HepG2 (cell line): ENCODE results near the gene TMEM8B. TPM values are rescaled to one million over a fixed set of nuclear protein-coding genes. Genes with fewer than 3 reads are reported as not detected.

Experiments
- BATF2 ChIP-seq: sonication (generic); formaldehyde crosslinking; IDR thresholded peaks from 2 replicates; pipeline ENCODE4 v1.8.0; 2022; ENCODE audit warnings: mild to moderate bottlenecking, missing genetic modification reagents, moderate library complexity
- HNF1A ChIP-seq, 2 experiments: sonication (generic) in 1 of 2; formaldehyde crosslinking in 1 of 2; IDR thresholded peaks; 2 replicates each; pipeline versions ENCODE4 v1.4.0 to v1.6.1; 2016 to 2020; ENCODE audit warnings: borderline replicate concordance in 1 of 2, low read depth in 1 of 2, mild to moderate bottlenecking in 1 of 2, missing genetic modification reagents in 1 of 2
- KDM1A ChIP-seq: IDR thresholded peaks from 2 replicates; pipeline ENCODE4 v1.6.1; 2016; ENCODE audit warnings: missing compliant biosample characterization
- KDM5A ChIP-seq: fragments of 200-600 bp; sonication (generic); IDR thresholded peaks from 2 replicates; pipeline ENCODE4 v1.7.0; 2018; ENCODE audit warnings: antibody characterized with exemption, mild to moderate bottlenecking, low read length, borderline replicate concordance
- NFIB ChIP-seq: sonication (generic); formaldehyde crosslinking; IDR thresholded peaks from 2 replicates; pipeline ENCODE4 v1.9.0; 2021; ENCODE audit warnings: missing genetic modification reagents, mild to moderate bottlenecking, borderline replicate concordance
- PAX8 ChIP-seq: sonication (generic); formaldehyde crosslinking; IDR thresholded peaks from 2 replicates; pipeline ENCODE4 v1.8.0; 2022; ENCODE audit warnings: mild to moderate bottlenecking, missing genetic modification reagents, borderline replicate concordance
- REPIN1 ChIP-seq: sonication (generic); formaldehyde crosslinking; IDR thresholded peaks from 2 replicates; pipeline ENCODE4 v1.8.0; 2022; ENCODE audit warnings: missing genetic modification reagents, low read depth, mild to moderate bottlenecking, borderline replicate concordance
- RFX5 ChIP-seq: IDR thresholded peaks from 2 replicates; pipeline ENCODE4 v1.6.1; 2011; ENCODE audit warnings: low read depth, low read length, improper control_type of control experiment
- SALL2 ChIP-seq: sonication (generic); formaldehyde crosslinking; IDR thresholded peaks from 2 replicates; pipeline ENCODE4 v1.8.1; 2023; ENCODE audit warnings: mild to moderate bottlenecking, missing genetic modification reagents, inconsistent platforms
- STAG1 ChIP-seq: sonication (generic); formaldehyde crosslinking; IDR thresholded peaks from 2 replicates; pipeline ENCODE4 v1.4.0; 2020; ENCODE audit warnings: missing genetic modification reagents
- TMF1 ChIP-seq: sonication (generic); formaldehyde crosslinking; IDR thresholded peaks from 2 replicates; pipeline ENCODE4 v1.8.1; 2022; ENCODE audit warnings: low read depth, missing genetic modification reagents
- TOPORS ChIP-seq: sonication (generic); formaldehyde crosslinking; IDR thresholded peaks from 2 replicates; pipeline ENCODE4 v1.8.0; 2023; ENCODE audit warnings: mild to moderate bottlenecking, missing genetic modification reagents
- ZNF280B ChIP-seq: sonication (generic); formaldehyde crosslinking; IDR thresholded peaks from 2 replicates; pipeline ENCODE4 v1.5.0; 2020; ENCODE audit warnings: missing genetic modification reagents, mild to moderate bottlenecking, borderline replicate concordance
- ZNF501 ChIP-seq: sonication (generic); formaldehyde crosslinking; IDR thresholded peaks from 2 replicates; pipeline ENCODE4 v1.5.1; 2020; ENCODE audit warnings: mild to moderate bottlenecking, moderate library complexity, missing genetic modification reagents
- ZNF660 ChIP-seq: sonication (generic); formaldehyde crosslinking; IDR thresholded peaks from 2 replicates; pipeline ENCODE4 v1.5.1; 2020; ENCODE audit warnings: mild to moderate bottlenecking, low read depth, missing genetic modification reagents, borderline replicate concordance
- ZNF678 ChIP-seq: sonication (generic); formaldehyde crosslinking; IDR thresholded peaks from 2 replicates; pipeline ENCODE4 v1.4.0; 2020; ENCODE audit warnings: mild to moderate bottlenecking, missing genetic modification reagents
- ZSCAN21 ChIP-seq: sonication (generic); formaldehyde crosslinking; IDR thresholded peaks from 2 replicates; pipeline ENCODE4 v1.8.0; 2022; ENCODE audit warnings: mild to moderate bottlenecking, missing genetic modification reagents, moderate library complexity, borderline replicate concordance
- polyA plus RNA-seq, 8 experiments: library from polyadenylated mRNA; depleted of rRNA in 3 of 8; stranded (reverse) in 7 of 8; unstranded in 1 of 8; fragments of >200 nt; fragmentation: Illumina TruSeq in 4 of 8; extraction: Trizol in 4 of 8; gene quantifications; 2 replicates each; pipeline versions ENCODE4 v1.2.1 to v1.2.3, GENCODE V29; 2011 to 2016; ENCODE audit warnings: low read depth in 4 of 8, missing spikeins in 1 of 8, mixed read lengths in 1 of 8; ENCODE audit not compliant: insufficient read depth in 1 of 8
- total RNA-seq, 5 experiments: library from RNA; depleted of rRNA; stranded (reverse); fragments of >200 nt; fragmentation: Illumina TruSeq; extraction: Trizol; gene quantifications; 2 replicates each; pipeline ENCODE4 v1.2.3, GENCODE V29; 2016; ENCODE audit warnings: low read depth in 1 of 5
- TF ChIP-seq, protein P1 (sequence below): IDR thresholded peaks from 2 replicates; pipeline ENCODE4 v1.6.1; 2012; ENCODE audit warnings: low read depth, low read length, improper control_type of control experiment
- TF ChIP-seq, protein P2 (sequence below): sonication (generic); formaldehyde crosslinking; IDR thresholded peaks from 2 replicates; pipeline ENCODE4 v1.4.0; 2020; ENCODE audit warnings: missing genetic modification reagents, borderline replicate concordance

TMEM8B gene
- total and polyA plus RNA-seq, 2 of the 13 experiments (the other 11 are each of a cell fraction or from before 2014, with no cell fraction given): 2.1 to 2.7 TPM

- TF ChIP-seq HNF1A (IDR thresholded peaks at IDR 0.05; ENCODE audit: low read depth): no peak
- 0 out of 2 replicates have a peak, but pooled peaks have one; percentile 9 for TF ChIP-seq HNF1A (CRISPR knock-in tag; IDR thresholded peaks at IDR 0.05; ENCODE audit: borderline replicate concordance)
- TF ChIP-seq, protein P1, sequence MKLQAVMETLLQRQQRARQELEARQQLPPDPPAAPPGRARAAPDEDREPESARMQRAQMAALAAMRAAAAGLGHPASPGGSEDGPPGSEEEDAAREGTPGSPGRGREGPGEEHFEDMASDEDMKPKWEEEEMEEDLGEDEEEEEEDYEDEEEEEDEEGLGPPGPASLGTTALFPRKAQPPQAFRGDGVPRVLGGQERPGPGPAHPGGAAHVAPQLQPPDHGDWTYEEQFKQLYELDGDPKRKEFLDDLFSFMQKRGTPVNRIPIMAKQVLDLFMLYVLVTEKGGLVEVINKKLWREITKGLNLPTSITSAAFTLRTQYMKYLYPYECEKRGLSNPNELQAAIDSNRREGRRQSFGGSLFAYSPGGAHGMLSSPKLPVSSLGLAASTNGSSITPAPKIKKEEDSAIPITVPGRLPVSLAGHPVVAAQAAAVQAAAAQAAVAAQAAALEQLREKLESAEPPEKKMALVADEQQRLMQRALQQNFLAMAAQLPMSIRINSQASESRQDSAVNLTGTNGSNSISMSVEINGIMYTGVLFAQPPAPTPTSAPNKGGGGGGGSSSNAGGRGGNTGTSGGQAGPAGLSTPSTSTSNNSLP: no peak
- TF ChIP-seq REPIN1 (CRISPR knock-in tag): no peak
- TF ChIP-seq BATF2 (CRISPR knock-in tag): no peak
- TF ChIP-seq TOPORS: no peak
- no peak for TF ChIP-seq ZNF678 (CRISPR knock-in tag)
- TF ChIP-seq, protein P2, sequence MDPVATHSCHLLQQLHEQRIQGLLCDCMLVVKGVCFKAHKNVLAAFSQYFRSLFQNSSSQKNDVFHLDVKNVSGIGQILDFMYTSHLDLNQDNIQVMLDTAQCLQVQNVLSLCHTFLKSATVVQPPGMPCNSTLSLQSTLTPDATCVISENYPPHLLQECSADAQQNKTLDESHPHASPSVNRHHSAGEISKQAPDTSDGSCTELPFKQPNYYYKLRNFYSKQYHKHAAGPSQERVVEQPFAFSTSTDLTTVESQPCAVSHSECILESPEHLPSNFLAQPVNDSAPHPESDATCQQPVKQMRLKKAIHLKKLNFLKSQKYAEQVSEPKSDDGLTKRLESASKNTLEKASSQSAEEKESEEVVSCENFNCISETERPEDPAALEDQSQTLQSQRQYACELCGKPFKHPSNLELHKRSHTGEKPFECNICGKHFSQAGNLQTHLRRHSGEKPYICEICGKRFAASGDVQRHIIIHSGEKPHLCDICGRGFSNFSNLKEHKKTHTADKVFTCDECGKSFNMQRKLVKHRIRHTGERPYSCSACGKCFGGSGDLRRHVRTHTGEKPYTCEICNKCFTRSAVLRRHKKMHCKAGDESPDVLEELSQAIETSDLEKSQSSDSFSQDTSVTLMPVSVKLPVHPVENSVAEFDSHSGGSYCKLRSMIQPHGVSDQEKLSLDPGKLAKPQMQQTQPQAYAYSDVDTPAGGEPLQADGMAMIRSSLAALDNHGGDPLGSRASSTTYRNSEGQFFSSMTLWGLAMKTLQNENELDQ: no peak
- 0 out of 2 replicates have a peak, but pooled peaks have one; percentile 12 for TF ChIP-seq ZNF501 (CRISPR knock-in tag)
- TF ChIP-seq ZNF280B (CRISPR knock-in tag): 0 out of 2 replicates have a peak, but pooled peaks have one; percentile 40
- no peak for TF ChIP-seq ZNF660
- TF ChIP-seq TMF1 (CRISPR knock-in tag): no peak
- no peak for TF ChIP-seq RFX5
- TF ChIP-seq KDM5A: no peak
- TF ChIP-seq PAX8 (CRISPR knock-in tag): 0 out of 2 replicates have a peak, but pooled peaks have one; percentile 40
- TF ChIP-seq KDM1A (CRISPR knock-in tag): no peak
- TF ChIP-seq NFIB: no peak
- TF ChIP-seq ZSCAN21 (CRISPR knock-in tag): no peak
- TF ChIP-seq SALL2: no peak
- TF ChIP-seq STAG1 (CRISPR knock-in tag): 0 out of 2 replicates have a peak, but pooled peaks have one; percentile 8
Observed at GRCh38 chr9:35835216-35835632, 6.2 kb downstream of the TMEM8B start (continued).
